NCI-H774 (cell line): ENCODE results near the gene PHYKPL.

ENCODE experiments used
- DNase-seq: peaks from one replicate; lab custom pipeline; 2025; lab: John Stamatoyannopoulos, UW

PHYKPL gene

DNA sequence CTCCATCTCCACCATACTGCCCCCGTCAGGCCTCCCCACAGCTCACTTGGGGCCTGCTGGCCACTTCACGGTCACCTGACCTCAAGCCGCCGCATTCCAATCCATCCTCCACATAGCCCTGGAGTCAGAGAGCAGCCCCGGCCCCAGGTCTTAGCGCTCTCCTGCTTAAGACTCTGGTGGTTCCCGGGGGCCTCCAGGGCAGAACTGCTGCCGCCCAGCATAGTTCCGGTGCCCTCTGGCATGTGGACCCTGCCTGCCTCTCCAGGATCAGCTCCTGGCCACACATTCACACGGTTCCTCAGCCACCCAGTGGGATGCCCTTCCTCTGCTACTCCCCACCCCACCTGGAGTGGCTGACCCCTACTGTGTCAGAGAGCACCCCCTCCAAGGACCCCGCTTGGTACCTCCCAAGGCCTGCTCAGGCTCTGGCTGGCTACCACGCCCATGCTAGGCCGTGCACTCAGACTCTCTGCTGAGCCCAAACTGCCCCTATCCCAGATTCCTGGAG is 8.7 kb downstream of the PHYKPL start:
- no peak for DNase-seq

DNA sequence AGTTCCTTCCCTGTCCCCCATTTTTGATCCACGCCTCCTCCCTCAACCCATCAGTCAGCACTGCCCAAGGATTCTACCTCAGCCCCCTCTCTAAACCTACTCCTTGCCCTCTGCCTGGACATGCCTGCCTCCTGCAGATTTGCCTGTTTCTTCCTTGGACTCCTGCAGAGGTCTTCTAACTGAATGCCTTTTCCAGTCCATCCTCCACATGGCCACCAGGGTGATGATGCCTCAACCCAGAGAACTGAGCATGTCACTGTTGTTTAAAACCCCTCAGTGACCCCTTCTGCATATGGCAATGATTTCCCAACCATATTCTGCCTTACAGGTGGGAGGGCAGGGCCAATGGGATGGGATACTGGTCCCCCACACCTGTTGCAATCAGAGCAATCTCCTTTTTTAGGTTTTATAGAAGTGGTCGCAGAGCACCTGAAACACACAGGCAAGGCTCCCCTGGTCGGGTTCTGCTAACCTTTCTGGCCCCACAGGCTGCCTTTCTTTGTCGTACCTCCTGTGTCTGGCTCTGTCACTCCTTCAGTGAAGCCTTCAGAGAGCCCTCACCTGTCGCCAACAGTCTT is 9.3 kb downstream of the PHYKPL start:
- DNase-seq = no peak

DNA sequence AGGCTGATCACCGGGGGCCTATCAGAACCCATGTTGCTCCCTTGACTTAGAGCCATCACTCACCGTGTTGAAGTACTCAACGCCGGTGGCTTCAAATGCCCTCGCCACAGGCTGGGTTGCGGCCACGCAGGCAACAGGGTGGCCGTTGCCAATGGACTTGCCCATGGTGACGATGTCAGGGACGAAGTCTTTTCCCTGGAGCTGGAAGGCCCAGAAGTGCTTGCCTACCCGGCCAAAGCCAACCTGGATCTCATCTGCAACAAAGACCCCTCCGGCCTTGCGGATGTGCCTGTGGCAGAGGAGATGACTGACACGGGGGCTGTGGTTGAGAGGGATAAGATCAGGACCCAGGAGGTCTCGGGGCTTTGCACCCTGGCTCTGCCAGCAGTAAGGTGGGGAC is 10.3 kb downstream of the PHYKPL start:
- no peak for DNase-seq

DNA sequence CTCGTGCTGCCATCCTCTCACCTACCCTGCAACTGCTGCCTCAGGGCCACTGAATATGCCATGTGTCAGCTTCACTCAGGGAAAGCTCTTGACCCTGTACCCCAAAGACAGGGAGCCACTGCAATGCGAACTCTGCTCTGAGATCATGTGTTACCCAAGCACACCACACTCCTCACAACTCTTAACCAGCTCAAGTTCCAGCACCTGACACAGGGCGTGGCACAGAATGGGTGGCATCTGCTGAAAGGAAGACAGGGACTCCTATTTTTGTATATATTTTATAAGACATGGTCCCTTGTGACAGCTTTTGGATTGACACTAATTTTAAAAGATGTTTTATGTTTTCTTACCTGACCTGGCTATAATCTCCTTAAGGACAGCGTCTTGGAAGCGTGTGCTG is 10.7 kb downstream of the PHYKPL start:
- no peak for DNase-seq

DNA sequence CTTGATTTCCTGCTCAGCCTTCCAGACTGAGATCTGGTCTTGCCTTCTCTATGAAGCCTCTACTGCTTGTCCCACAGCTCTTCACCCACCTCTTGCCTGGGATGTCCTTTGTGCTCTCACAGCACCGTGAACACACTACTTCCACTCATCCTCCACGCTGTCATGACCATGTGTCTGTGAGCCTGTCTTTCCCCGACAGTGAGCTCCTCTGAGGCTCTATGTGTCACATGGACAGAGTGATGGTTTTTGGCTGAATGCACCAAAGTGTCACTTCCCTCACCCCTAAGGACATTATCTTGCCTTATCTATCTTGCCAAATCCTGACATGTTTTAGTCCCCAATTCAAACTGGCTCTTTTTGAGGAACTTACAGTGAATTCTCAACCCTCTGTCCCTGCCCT is 11.3 kb downstream of the PHYKPL start:
- DNase-seq = no peak

- no peak for DNase-seq
These were observed 13.8 kb downstream of the PHYKPL start for GRCh38 chr5:178218827-178219226.

GRCh38 chr5:178218237-178218776 is 14.3 kb downstream of the PHYKPL start:
- DNase-seq = no peak

- DNase-seq = no peak
These were observed 15.8 kb downstream of the PHYKPL start for GRCh38 chr5:178216779-178217178.

DNA sequence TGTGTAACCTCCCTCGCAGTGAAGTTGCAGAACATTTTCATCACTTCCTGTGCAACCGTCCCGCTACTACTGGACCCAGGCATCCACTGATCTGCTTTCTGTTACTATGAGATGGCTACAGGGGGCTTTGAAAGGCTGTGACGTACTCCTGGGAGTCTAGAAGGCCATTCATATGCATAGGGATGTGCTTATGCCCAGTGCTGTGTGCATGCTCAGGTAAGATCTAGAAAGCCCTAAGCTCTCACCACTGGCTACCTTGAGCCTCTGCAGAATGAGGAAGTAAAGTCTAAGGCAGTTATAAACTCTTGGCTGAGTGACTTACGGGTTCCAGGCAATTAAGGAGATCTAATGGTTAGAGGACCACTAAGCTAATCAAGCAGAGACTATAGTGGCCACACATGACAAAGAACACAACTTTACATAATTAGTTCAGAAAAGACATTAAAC is 16.5 kb downstream of the PHYKPL start:
- DNase-seq = no peak

DNA sequence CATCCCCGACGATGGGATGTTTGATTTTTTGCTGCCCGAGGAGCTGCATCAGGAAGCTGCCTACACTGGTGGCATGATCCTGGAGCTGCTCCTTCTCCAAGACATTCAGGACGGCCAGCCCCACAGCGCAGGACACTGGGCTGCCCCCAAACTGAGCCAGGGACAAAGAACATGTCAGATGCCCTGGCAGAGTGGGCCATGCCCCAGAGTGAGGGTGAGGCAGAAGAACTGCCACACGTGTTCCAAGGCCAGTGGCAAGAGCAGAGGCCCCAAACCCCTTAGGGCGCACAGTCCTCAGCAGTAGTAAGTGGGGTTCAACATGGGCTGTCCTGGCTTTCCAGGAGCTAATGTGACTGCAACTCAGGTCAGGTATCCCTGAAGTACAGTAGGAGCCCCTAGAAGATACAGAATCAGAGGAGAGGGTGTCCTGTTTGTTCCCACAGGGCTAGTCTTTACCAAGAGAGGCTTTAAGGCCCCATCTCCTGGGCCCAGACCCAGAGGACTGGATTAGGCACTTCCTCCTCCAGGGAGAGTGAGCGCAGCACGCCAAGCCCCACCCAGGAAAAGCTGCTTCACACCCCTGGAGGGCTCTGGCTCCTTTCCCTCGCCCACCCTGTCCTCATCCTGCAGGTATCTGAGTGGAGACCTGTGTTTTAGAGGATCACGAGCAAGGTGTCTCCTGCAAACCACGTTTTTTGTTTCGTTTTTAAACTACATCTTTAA is 17.2 kb downstream of the PHYKPL start:
- no peak for DNase-seq

DNA sequence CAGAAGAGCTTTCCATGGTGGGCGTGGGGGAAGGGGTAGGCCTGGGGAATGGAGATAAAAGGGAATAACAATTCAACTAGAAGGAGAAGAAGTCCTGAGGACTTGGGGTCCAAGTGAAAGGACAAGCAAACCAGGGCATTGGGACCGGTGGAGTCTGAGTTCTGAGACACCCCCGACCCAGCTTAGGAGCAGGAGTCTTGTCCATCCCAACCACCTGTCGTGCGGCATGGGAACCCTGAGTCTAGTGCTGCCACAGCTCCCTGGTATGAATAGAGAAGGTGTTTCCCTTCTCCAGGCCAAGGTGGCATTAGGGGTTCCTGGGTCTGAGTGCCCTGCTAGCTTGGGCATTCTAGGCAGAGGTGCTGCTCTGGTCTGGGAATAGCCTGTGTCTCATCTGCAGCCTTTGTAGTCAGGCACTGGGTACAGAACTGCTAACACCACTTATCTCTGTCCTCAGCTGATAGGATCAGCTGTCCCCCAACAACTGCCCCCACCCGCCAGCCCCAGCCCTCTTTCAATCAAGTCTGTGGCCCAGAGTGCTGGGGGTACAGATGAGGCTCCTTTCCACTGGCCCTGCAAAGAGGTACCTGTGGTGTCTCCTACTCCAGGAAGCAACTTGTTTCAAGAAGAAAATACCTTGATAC is 18.3 kb downstream of the PHYKPL start:
- no peak for DNase-seq

- DNase-seq = no peak
These were observed 18.9 kb downstream of the PHYKPL start for GRCh38 chr5:178213748-178214151.

DNA sequence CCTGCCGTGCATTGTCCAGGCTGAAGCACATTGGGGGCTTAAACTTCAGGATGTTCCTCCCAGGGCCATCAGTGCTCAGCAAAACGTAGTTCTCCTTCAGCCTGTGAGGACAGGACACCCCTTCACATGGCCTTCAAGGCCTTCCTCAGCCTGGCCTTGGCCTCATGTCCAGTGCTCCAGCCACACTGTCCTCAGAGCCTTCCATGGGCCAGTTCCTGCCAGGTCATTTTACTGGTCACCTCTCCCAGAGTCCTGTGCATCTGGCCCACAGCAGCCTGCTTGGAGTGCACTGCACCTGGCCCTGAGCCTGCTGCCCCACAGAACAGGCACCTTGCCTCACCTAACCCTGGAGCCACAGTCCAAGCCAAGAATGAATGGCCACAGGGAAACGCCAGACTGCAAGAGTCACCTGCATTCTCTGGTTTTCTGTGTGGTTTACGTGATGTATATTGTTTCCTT is 19.6 kb downstream of the PHYKPL start:
- DNase-seq = no peak

- DNase-seq = no peak
These were observed 20.2 kb downstream of the PHYKPL start for GRCh38 chr5:178212241-178213002.

- DNase-seq = no peak
These were observed 21.2 kb downstream of the PHYKPL start for GRCh38 chr5:178211095-178212048.

GRCh38 chr5:178210686-178211085 is 21.9 kb downstream of the PHYKPL start:
- DNase-seq = no peak

- no peak for DNase-seq
These were observed 22.5 kb downstream of the PHYKPL start for GRCh38 chr5:178210073-178210535.

DNA sequence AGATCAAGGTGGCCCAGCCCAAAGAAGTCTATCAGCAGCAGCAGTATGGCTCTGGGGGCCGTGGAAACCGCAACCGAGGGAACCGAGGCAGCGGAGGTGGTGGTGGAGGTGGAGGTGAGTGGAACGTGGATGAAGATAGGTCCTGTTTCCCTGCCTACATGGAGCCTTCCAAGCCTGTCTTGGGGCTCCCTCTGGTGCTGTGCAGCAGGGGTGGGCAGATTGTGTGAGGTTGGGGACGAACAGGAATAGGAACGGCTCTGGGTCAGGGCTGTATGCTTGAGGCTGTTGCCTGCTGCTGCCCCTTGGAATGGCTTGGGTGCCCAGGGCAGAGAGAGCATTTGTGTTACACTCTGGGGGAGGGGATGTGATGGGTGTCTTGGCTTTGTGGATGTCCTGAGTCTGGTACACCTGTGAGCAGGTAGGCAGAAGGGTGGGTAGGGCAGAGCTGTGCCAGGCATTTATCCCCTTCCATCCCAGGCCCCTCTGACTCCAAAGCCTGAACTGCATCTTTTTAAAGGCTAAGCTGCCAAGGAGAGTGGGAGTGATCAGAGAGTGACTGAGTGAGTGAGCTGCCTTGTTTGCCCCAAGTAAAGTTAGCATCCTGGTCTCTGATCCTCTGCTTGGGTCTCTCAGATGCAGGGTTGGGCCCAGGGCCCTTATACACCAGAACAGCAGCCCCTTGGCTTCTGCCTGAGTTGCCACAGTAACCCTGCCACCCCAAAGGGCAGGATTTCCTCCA is 23.1 kb downstream of the PHYKPL start:
- DNase-seq = no peak

GRCh38 chr5:178208540-178209227 is 23.9 kb downstream of the PHYKPL start:
- no peak for DNase-seq

DNA sequence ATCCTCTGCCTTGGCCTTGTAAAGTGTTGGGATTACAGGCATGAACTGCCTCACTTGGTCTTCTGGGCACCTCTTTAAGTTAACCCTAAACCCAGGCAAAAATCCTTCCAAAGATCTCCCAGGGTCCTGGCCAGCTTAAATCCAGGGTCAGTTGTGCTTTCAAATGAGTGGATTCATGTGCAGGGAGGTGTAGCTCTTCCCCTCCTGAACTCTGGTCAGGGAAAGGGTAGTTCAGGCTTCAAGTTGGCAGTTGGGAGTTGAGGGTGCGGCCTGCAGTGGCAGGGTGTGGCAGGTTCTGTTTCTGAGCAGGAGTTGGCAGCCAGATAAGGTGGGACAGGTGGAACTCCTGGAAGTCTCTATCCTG is 24.7 kb downstream of the PHYKPL start:
- no peak for DNase-seq
